HG02763 (cell line): ENCODE data around the gene SLC35D2.
A peak's percentile ranks its signal among the peaks of the same experiment; 100 is the strongest.

Experiments
- ATAC-seq: cut with Tn5 transposase; IDR thresholded peaks from one replicate; pipeline ENCODE4 v1.9.1; 2021; ENCODE audit warnings: mild to moderate bottlenecking, moderate library complexity; ENCODE audit not compliant: unreplicated experiment

The SLC35D2 gene

DNA sequence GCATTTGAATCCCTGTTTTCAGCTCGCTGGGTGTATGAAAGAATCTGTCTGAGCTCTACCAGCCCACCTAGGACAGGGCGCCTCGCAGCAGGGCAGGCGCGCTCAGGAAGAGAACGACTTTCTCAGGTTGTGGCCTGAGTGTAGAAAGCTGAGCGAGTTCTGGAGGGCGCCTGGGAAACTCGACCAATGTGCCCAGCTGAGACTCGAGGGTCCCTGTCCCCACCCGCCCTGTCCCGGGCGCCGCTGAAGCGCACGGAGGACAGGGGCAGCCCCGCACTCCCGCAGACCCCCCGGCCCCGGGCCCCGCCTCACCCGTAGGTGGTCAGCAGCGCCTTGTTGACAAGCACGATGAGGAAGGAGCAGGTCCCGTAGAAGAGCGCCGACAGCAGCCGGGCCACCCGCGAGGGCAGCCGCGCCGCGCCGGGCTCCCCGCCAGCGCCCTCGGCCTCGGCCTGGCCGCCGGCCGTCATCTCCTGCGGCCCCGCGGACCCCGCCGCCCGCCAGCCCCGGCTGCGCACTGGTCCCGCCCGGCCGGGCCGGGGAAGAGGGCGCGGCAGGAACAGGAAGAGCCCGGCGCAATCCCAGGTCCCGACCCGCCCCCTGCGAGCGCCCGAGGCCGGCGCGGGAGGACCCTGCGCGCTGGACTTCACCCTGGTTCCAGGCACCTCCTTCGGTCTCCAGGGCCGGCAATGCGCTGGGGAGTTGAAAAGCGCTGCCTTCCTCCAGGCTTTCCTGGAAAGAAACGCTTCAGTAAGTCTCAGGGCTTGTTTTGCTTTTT is at the start of gene SLC35D2:
Gene SLC35D2, minus strand, starts transcription at position 547 of the 778 bp plus-strand sequence. Its CDS starts 77 bp downstream, at position 470.
- peak; percentile 62 for ATAC-seq

GRCh38 chr9:96430377-96430776 is 46.9 kb upstream of the SLC35D2 start:
- no peak for ATAC-seq

DNA sequence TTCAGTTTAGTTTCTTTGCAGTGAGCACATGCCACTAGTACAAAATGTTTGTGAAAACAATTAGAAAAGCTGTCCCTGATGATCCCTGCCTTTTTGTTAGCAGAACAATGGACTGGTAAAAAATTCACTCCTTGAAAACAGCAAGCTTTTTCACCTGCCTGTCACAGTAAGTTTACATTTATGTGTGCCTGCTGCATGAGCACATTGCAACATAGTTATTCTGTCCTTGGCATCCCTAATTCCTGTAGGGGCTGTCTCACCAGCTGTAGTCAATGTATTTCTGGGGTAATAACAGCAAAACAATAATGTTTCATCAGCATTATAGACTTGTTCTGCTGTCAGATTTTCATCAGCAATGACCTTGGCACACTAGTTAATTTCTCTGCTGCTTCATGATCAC is 46.2 kb upstream of the SLC35D2 start:
- ATAC-seq = no peak

- no peak for ATAC-seq
Measured at GRCh38 chr9:96425500-96426169, 42.1 kb upstream of the SLC35D2 start.

DNA sequence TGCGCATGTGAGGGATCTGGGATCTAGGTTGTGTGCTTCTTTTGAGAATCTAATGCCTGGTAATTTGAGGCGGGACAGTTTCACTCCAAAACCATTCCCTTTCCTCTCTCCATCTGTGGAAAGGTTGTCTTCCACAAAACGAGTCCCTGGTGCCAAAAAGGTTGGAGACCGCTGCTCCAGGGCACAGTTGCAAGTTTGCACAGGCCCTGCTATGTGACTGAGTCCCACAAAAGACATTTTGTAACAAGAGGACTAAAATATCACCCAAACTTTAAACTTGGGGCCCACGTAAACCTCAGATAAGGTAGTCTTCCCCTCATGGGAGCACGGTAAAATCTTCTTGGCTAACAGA is 40.5 kb upstream of the SLC35D2 start:
- ATAC-seq = no peak

- no peak for ATAC-seq
Measured at GRCh38 chr9:96423322-96423984, 39.9 kb upstream of the SLC35D2 start.

DNA sequence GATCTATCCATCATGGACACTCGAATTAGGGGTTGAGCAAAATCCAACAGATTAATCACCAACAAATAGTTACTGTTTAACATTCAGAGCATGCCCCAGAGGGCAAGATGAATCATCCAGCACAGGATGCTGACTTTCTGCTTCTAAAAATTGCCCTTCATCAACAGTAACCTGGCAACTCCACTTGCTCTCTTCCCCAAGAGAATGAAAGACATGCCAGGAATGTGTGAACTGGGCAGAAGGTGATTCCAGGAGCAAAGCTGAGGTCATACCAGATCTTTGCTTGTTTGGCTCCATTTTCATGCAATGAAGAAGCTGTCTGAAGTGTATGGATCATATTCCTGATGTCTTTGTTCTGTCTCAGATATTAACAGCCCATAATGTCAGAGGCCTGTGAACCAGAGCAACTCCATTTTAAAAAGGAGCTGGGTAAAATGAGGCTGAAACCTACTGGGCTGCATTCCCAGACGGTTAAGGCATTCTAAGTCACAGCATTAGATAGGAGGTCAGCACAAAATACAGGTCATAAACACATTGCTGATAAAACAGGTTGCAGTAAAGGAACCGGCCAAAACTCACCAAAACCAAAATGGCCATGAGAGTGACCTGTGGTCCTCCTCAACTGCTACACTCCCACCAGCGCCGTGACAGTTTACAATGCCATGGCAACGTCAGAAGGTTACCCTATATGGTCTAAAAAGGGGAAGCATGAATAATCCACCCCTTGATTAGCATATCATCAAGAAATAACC is 37.1 kb upstream of the SLC35D2 start:
- no peak for ATAC-seq

- no peak for ATAC-seq
Measured at GRCh38 chr9:96419691-96419969, 36.1 kb upstream of the SLC35D2 start.

DNA sequence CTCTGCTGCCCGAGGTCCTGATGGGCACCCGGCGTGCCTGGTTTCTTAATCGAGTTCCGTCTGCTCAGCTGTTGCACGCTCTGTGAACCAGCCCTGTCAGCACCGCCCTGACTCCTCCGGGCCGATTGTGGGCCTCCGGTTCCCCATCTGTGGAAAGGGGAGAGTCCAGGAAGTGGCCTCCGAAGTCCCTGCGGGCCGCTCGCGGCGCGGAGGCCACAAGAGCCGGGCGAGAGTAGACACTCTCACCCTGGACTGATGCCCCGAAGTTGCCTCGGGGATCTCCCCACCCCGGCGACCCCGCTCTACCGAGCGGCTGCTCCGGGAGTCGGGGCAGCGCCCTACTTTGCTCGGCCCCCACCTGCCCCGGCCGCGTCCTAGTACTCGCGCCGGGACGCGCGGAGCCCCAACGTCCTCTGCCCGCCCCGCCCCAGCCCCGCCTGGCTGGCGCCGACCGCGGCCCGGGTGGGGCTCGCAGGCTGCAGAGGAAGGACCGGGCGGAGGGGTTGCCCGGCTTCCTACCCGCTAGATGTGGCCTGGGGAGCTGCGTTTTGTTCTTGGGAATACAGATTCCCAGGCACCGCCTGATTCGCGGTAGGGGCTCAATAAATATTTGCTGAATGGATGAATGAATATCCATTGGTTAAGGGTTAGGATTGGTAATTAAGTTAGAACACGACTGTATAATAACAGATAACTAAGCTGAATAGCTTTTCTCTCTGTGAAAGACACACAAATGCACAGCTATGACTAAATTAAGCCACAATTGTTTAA is 35.6 kb upstream of the SLC35D2 start:
- peak; percentile 25 for ATAC-seq

GRCh38 chr9:96418083-96418919 is 34.8 kb upstream of the SLC35D2 start, which contains the start of gene ZNF367:
Gene ZNF367 (minus strand): TSS chr9:96418370. CDS start chr9:96418032, 338 bp downstream.
- peak; percentile 62 for ATAC-seq

GRCh38 chr9:96417661-96418082 is 34.2 kb upstream of the SLC35D2 start:
- no peak for ATAC-seq

- peak; percentile 25 for ATAC-seq
Measured at GRCh38 chr9:96417051-96417586, 33.6 kb upstream of the SLC35D2 start.

DNA sequence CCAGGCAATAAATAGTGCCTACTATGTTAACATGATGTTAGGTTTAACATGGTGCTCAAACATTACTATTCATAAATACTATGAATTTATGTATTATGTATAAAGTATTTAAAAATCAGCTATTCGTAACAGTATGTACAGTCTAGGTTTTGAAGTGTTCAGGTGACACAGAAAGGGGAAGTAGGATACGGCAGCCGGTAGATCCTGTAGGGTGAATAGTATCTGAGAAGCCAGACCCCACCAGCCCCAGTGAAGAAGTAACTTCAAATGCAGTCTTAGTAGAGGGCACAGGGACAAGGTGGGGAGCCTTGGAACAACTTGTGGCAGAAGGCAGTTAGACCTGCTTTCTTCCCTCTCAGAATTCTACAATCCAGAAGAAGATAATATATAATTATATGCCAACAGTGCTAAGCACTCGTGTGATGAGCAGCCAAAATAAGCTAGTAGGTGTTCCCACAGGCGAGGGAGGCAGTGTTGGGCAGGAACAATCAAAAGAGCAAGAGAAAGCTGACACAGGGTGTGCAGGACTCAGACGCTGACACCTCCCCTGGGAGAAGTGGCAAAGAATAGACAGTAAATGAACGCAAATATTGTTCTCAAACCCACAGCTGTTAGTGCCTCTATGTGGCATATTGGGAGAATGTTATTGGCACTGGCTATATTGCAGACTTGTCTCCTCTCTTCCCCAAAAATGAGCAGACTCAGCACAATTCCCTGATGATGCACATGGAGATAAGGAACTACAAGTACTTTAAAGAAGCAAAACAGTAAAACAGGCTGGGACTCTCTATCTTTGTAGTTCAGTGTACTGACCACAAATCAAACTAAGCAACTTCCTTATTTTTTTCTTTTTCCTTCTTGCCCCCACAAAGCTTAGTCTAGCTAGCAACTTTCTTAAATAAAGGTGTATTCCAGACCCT is 30.1 kb upstream of the SLC35D2 start:
- ATAC-seq = no peak

GRCh38 chr9:96412174-96412913 is 28.8 kb upstream of the SLC35D2 start:
- ATAC-seq = no peak

GRCh38 chr9:96411129-96411838 is 27.8 kb upstream of the SLC35D2 start:
- ATAC-seq = no peak

DNA sequence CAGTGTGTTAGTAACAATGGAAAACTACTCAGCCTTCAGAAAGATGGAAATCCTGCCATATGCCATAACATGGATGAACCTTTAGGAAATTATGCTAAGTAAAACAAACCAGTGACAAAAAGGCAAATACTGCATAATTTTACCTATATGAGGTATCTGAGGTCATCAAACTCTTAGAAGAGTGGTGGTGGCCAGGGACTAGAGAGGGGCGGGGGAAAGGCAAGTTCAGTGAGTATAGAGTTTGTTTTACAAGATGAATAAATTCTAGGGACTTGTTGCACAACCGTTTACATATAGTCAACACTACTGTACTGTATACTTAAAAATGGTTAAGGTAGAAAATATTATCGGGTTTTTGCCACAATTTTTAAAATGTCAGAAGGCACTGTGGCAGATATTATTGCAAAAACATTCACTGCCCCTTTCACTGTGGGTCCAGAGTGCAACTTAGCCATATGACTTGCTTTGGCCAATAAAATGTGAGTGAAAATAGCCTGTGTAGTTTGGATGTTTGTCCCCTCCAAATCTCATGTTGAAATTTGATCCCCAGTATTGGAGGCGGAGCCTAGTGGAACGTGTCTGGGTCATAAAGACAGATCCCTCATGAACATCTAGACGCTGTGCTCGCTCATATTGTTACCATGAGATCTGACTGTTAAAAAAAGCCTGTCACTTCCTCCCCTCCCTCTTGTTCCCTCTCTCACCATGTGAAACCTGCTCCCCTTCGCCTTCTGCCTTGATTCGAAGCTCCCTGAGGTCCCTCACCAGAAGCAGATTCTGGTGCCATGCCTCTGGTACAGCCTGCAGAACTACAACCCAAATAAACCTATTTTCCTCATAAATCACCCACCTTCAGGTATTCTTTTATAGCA is 25.1 kb upstream of the SLC35D2 start:
- no peak for ATAC-seq
